ENCODE measurements around the gene TBX4. TPM values are rescaled to one million over a fixed set of nuclear protein-coding genes. Genes with fewer than 3 reads are reported as not detected.
A peak's percentile ranks its signal among the peaks of the same experiment; 100 is the strongest.

Gene TBX4
- total RNA-seq, 4 donors from 2014 or later: not detected

DNA sequence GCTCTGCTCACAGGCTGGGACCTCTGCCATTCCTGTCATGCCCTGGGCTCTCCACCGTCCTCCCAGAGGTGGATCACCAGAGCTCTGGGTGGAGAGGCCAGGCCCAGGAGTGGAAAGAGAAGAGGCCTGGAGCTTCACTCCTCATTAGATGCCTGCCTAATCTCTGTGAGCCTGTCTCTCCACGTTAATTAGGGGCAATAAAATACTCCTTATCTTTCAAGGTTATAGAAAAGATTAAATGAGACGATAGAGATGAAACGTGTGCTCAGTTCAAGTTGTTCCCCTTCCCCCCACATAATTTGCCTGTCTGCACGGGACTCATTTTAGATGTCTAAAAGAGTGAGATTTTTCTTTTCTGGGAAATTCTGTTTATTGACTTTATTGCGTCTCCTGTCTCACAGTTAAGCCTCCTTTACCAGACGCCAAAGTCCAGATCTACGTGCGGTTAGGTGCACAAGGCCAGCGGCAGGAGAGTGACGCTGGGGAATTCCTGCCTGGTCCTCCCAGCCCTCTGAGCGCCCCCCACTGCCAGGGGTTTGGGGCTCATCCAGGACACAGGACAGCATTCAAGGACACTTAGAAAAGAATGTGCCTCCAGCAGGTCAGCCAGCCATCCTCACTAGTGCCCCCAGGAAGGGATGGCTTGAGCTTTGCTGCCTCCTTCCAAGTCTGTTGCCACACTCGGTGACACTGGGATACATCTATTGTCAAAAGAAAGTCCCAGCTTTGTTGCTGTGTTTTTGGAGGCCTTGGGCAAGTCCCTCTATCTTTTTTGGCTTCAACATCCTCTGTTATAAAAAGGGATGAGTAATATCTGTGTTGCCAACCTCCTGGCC, 42.3 kb downstream of the TBX4 start:
- Histone ChIP-seq H3K27ac (no peak overlapping the region), H3K4me3 (no peak overlapping the region), H3K36me3 (no peaks in the 10 kb centered on the region), H3K9me3 (no peaks in the 10 kb centered on the region), H3K4me1 (no peaks in the 10 kb centered on the region), H3K27me3 (no peaks in the 10 kb centered on the region)
- ATAC-seq: no peak
- TF ChIP-seq, protein P1, sequence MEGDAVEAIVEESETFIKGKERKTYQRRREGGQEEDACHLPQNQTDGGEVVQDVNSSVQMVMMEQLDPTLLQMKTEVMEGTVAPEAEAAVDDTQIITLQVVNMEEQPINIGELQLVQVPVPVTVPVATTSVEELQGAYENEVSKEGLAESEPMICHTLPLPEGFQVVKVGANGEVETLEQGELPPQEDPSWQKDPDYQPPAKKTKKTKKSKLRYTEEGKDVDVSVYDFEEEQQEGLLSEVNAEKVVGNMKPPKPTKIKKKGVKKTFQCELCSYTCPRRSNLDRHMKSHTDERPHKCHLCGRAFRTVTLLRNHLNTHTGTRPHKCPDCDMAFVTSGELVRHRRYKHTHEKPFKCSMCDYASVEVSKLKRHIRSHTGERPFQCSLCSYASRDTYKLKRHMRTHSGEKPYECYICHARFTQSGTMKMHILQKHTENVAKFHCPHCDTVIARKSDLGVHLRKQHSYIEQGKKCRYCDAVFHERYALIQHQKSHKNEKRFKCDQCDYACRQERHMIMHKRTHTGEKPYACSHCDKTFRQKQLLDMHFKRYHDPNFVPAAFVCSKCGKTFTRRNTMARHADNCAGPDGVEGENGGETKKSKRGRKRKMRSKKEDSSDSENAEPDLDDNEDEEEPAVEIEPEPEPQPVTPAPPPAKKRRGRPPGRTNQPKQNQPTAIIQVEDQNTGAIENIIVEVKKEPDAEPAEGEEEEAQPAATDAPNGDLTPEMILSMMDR (IDR thresholded peaks at IDR 0.05 in 4 of 5, conservative IDR thresholded peaks at IDR 0.05 in 1 of 5): no peak
- no peak for TF ChIP-seq POLR2A (IDR thresholded peaks at IDR 0.05)
- no peak for DNase-seq
- in situ Hi-C loops (cut with MboI; ENCODE audit: low sequenced_read_pairs in 4 of 4) (no loop called here), intact Hi-C loops (cut with DNase I; ENCODE audit: low total_unique reads) (no loop called here)

DNA sequence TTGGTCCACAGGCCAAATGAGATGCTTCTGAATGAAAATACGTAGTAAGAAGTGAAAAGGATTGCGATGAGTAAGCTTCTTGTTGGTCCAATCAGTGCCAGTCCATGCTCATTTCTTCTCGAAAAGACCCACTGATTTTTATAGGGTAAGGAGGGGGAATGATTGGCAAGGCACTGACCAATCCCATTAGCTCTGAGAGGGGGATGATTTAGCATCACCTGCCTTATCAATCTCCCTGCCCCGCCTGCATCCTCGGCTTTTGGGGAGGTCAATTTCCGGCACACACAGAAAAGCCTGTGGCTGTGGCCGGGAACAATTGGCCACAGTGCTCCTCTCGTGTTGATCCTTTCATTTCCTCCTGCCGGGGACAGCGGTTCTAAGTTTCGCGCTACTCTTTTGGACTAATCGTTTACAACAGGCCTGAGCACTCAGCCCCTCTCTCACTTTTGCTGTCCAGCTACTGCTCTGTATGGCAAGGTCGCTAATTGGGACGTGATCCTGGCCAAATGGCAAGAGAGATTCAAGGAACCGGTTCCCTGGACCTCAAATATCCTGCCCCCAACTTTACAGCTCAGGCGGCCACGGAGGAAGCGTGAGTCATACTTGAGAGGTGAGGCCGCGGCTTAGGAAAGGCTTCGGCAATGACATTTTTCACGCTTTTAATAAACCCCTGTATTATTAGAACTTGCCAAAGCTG, 43.1 kb downstream of the TBX4 start:
- in situ Hi-C loops (cut with MboI; ENCODE audit: low sequenced_read_pairs in 4 of 4) (no loop called here), intact Hi-C loops (cut with DNase I; ENCODE audit: low total_unique reads) (no loop called here)

DNA sequence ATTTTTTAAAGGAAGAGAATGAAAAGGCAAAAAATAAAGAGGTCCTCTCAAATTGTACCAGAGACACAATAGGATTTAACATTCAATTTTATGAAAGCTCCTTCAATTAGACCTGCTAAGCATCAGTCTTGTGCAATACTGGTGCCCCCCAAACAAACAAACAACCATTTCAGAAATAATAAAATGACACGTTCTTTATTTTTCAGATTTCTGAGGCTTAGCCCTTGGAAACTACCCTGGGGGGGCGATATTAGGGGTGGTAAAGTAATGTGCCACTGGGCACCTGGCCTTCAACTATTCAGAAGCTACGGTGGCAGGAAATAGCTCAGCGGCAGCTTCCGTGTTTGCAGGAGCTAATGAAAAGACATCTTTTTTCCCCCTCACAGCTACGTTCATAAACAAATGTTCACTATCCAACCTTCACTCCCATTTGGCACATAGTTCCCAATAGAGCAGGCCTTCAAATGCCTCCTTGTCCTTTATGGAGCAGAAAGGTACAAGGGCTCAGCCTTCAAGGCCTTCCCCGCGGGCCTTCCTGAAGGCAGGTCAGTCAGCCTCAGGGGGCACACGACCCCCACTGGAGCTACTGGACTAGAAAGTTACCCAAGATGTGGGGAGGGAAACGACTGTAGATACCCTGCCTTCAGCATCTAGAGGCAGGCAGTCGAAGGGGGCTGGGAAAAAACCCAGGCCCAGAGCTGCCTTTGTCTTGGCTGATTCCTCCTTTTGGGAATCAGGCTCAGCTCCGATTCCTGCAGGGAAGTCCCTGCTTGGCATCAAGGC, 44.1 kb downstream of the TBX4 start:
- intact Hi-C loops (cut with DNase I; ENCODE audit: low total_unique reads): no loop called here
- H3K27me3 ChIP-seq: no peaks in the 10 kb centered on the region
- ATAC-seq: no peak

More for the DNA sequence above, 43.1 kb downstream of the TBX4 start:
- no peaks in the 10 kb centered on the region for H3K9me3 ChIP-seq
- H3K4me3 ChIP-seq: peak overlapping the region; percentile 10 to 50 (median 24)
- no peaks in the 10 kb centered on the region for H3K27me3 ChIP-seq
- H3K4me1 ChIP-seq: no peaks in the 10 kb centered on the region
- no peak for DNase-seq
- TF ChIP-seq, protein P1 (IDR thresholded peaks at IDR 0.05 in 4 of 5, conservative IDR thresholded peaks at IDR 0.05 in 1 of 5): no peak
- TF ChIP-seq POLR2A (IDR thresholded peaks at IDR 0.05): no peak
- no peaks in the 10 kb centered on the region for H3K36me3 ChIP-seq
- no peak overlapping the region for H3K27ac ChIP-seq
- no peak for ATAC-seq

DNA sequence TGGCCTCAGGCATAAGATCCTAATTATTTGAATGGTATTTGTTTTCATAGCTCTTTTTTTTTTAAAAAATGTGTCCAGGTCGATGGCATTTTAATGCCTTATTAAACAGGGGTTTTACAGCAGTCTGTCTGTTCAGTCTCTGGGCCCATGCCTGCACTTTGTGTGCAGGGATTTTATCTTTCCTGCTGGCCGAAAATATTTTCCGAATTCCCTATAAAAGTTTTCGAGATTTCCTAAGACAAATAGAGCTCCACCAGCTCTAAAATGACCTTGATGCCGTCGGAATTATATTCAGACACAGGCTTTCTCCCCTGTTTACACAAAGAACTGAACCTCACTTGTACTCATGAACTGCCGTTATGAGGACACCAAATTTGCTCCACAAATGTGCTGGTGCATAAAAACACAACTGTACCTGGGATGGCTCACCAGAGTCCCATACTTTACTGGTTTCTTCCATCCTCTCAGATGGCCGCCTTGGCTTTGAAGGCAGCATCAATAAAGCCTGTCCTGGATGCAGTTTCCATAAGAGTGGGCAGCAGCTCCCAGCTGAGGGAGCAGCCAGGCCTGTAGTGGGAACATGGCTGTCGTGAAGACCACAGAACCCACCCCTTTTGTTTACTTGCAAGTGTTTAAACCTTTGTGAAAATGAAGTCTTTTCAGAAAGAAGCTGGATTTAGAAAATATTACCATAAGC, 44.9 kb downstream of the TBX4 start:
- in situ Hi-C loops (cut with MboI; ENCODE audit: low sequenced_read_pairs in 4 of 4) (no loop called here), intact Hi-C loops (cut with DNase I; ENCODE audit: low total_unique reads) (no loop called here)
- Histone ChIP-seq H3K36me3 (no peaks in the 10 kb centered on the region), H3K27me3 (no peaks in the 10 kb centered on the region), H3K4me1 (no peaks in the 10 kb centered on the region), H3K27ac (no peak overlapping the region), H3K4me3 (no peak overlapping the region), H3K9me3 (no peaks in the 10 kb centered on the region)
- ATAC-seq (no peak), DNase-seq (no peak)
- TF ChIP-seq, protein P1 (IDR thresholded peaks at IDR 0.05 in 4 of 5, conservative IDR thresholded peaks at IDR 0.05 in 1 of 5): no peak
- no peak for TF ChIP-seq POLR2A (IDR thresholded peaks at IDR 0.05)

More for the DNA sequence above, 44.1 kb downstream of the TBX4 start:
- H3K27ac ChIP-seq: no peak overlapping the region
- no peaks in the 10 kb centered on the region for H3K36me3 ChIP-seq
- H3K4me1 ChIP-seq: no peaks in the 10 kb centered on the region
- no peaks in the 10 kb centered on the region for H3K9me3 ChIP-seq
- H3K4me3 ChIP-seq: no peak overlapping the region
- no peak for TF ChIP-seq POLR2A (IDR thresholded peaks at IDR 0.05)
- TF ChIP-seq, protein P1 (IDR thresholded peaks at IDR 0.05 in 4 of 5, conservative IDR thresholded peaks at IDR 0.05 in 1 of 5): no peak
- DNase-seq: no peak
- in situ Hi-C loops (cut with MboI; ENCODE audit: low sequenced_read_pairs in 4 of 4): no loop called here

Data from gastrocnemius medialis (tissue), 4 donors.